Measurements from ENCODE around the gene R3HDM4.
"Not testable (repeated sequence)": the region's sequence is repeated elsewhere in the genome, so short reads cannot be mapped to it uniquely, and the experiment has no call there.

The R3HDM4 gene

DNA sequence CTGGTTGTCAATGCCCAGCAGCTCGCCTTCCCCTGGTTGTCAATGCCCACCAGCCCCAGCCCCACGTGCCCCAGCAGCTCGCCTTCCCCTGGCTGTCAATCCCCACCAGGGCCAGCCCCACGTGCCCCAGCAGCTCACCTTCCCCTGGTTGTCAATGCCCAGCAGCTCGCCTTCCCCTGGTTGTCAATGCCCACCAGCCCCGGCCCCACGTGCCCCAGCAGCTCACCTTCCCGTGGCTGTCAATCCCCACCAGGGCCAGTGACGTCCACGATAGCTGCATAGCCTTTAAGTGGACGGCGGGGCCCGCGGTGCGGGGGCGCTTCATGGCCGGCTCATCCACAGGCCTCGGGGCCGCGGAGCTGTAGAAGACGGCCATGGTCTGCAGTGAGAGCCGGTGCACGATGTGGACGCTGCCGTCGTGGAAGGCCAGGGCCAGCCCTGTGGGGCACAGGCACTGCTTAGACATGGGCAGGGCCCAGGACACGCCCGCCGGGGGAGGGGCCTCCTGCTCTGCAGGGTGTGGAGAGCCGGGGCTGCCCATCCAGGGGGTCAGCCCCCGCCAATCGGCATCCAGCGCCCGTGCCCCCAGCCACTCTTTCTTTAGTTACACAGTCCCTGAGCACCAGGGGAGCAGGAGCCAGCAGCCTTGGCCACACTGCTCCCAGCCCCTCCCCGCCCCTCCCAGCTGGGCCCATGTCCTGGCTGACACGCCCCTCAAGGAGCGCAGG, 33.1 kb downstream of the R3HDM4 start:
- Histone ChIP-seq H3K27me3 (no peaks in the 10 kb centered on the region), H3K9me3 (no peaks in the 10 kb centered on the region), H3K36me3 (peaks cover 33% of the 10 kb centered on the region), H3K4me3 (ENCODE audit: low read depth, low read length) (no peak overlapping the region), H3K4me1 (peaks cover 4% of the 10 kb centered on the region; the same call in 1 of the 2 replicates)
- no peak for DNase-seq
- TF ChIP-seq, protein P1, sequence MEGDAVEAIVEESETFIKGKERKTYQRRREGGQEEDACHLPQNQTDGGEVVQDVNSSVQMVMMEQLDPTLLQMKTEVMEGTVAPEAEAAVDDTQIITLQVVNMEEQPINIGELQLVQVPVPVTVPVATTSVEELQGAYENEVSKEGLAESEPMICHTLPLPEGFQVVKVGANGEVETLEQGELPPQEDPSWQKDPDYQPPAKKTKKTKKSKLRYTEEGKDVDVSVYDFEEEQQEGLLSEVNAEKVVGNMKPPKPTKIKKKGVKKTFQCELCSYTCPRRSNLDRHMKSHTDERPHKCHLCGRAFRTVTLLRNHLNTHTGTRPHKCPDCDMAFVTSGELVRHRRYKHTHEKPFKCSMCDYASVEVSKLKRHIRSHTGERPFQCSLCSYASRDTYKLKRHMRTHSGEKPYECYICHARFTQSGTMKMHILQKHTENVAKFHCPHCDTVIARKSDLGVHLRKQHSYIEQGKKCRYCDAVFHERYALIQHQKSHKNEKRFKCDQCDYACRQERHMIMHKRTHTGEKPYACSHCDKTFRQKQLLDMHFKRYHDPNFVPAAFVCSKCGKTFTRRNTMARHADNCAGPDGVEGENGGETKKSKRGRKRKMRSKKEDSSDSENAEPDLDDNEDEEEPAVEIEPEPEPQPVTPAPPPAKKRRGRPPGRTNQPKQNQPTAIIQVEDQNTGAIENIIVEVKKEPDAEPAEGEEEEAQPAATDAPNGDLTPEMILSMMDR (IDR thresholded peaks at IDR 0.05; ENCODE audit: low read depth, low read length), result no peak

GRCh38 chr19:878751-879561, 34.1 kb downstream of the R3HDM4 start:
- not testable (repeated sequence) for H3K9me3 ChIP-seq; H3K27me3 ChIP-seq; H3K4me3 ChIP-seq (ENCODE audit: low read depth, low read length); H3K4me1 ChIP-seq; DNase-seq
- H3K36me3 ChIP-seq, result peaks cover 33% of the 10 kb centered on the region

- not testable (repeated sequence) for H3K9me3 ChIP-seq; DNase-seq; H3K4me3 ChIP-seq (ENCODE audit: low read depth, low read length); H3K4me1 ChIP-seq; H3K27me3 ChIP-seq
- H3K36me3 ChIP-seq, result peaks cover 28% of the 10 kb centered on the region
These were observed 34.9 kb downstream of the R3HDM4 start for GRCh38 chr19:877992-878660.

DNA sequence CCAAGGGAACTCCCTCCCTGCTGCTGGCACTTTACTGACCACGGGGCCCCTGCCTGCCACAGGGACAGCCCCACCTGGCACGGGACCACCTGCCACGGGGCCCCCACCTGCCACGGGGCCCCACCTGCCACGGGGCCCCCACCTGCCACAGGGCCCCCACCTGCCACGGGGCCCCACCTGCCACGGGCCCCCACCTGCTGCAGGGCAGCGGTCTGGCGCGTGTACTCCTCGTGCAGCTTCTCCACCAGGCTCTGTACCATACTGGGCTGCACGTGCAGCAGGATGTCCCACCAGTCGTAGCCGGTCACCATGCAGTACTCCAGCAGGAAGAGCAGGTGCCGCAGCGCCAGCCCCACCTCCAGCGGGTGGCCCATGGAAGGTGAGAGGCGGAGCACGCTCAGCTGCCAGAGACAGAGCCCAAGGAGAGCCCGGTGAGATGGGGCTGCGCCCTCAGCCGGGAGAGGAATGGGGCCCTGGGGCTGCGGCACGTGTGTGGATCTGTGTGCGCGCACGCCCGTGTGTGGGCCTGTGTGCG, 36.2 kb downstream of the R3HDM4 start:
- Histone ChIP-seq H3K9me3 (no peaks in the 10 kb centered on the region), H3K27me3 (no peaks in the 10 kb centered on the region), H3K4me1 (peaks cover 5% of the 10 kb centered on the region), H3K4me3 (ENCODE audit: low read depth, low read length) (no peak overlapping the region), H3K36me3 (peaks cover 22% of the 10 kb centered on the region)
- no peak for DNase-seq
- TF ChIP-seq, protein P1 (IDR thresholded peaks at IDR 0.05; ENCODE audit: low read depth, low read length), result no peak

DNA sequence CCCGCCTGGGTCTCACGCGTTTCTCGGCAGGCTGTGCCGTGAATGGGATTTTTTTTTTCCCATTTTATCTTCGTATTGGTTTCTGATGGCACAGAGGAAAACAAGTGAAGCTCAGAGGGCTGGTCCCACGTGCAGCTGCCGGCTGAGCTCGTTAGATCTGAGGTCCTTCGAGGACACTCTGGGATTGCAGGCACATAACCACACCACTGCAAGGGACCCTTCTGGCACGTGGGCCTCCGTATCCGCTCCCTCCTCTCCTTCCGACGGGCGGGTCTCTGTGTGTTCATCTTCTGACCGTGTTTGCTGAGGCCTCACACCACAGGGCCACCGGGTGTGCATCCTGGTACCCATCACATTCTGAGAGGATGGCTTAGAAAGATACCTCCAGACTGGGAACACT, 36.9 kb downstream of the R3HDM4 start:
- peaks cover 14% of the 10 kb centered on the region for H3K36me3 ChIP-seq

DNA sequence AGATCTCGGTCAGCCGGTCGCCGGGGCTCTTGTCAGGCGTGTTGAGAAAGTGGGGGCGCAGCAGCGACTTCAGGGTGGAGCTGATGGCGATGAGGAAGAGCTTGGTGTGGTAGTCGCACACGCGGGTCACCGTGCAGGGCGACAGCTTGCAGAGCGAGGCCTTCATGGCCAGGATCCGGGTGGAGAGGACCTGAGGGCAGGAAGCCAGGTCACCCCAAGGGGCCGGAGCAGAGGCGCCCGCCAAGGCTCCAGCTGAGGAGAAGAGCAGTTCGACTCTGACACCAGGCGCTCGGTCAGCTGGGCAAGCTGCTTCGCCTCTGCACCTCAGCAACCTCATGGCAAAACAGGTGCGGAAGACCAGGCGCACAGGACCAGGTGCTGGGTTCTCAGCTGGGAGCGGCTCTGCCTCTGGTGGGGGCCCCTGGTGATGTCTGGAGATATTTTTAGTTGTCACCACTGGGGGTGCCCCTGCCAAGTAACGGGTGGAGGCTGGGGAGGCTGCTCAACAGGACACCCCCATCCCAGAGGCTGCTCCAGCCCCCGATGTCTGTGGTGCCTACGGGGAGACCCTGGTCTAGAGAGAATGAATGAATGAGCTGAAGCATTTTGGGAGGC, 37.6 kb downstream of the R3HDM4 start:
- Histone ChIP-seq H3K4me1 (peaks cover 10% of the 10 kb centered on the region), H3K9me3 (no peaks in the 10 kb centered on the region), H3K4me3 (ENCODE audit: low read depth, low read length) (no peak overlapping the region), H3K36me3 (peaks cover 12% of the 10 kb centered on the region), H3K27me3 (no peaks in the 10 kb centered on the region)
- DNase-seq, result no peak
- TF ChIP-seq, protein P1 (IDR thresholded peaks at IDR 0.05; ENCODE audit: low read depth, low read length), result no peak

More for the DNA sequence above, 36.9 kb downstream of the R3HDM4 start:
- Histone ChIP-seq H3K4me1 (peaks cover 8% of the 10 kb centered on the region), H3K27me3 (no peaks in the 10 kb centered on the region), H3K4me3 (ENCODE audit: low read depth, low read length) (no peak overlapping the region), H3K9me3 (no peaks in the 10 kb centered on the region)
- TF ChIP-seq, protein P1 (IDR thresholded peaks at IDR 0.05; ENCODE audit: low read depth, low read length), result no peak
- DNase-seq, result no peak

All from BE2C (cell line).